ENCODE data around the gene PDIA2.

- TF ChIP-seq, protein P1, sequence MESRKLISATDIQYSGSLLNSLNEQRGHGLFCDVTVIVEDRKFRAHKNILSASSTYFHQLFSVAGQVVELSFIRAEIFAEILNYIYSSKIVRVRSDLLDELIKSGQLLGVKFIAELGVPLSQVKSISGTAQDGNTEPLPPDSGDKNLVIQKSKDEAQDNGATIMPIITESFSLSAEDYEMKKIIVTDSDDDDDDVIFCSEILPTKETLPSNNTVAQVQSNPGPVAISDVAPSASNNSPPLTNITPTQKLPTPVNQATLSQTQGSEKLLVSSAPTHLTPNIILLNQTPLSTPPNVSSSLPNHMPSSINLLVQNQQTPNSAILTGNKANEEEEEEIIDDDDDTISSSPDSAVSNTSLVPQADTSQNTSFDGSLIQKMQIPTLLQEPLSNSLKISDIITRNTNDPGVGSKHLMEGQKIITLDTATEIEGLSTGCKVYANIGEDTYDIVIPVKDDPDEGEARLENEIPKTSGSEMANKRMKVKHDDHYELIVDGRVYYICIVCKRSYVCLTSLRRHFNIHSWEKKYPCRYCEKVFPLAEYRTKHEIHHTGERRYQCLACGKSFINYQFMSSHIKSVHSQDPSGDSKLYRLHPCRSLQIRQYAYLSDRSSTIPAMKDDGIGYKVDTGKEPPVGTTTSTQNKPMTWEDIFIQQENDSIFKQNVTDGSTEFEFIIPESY (IDR thresholded peaks at IDR 0.05) = no peak
- TF ChIP-seq, protein P2, sequence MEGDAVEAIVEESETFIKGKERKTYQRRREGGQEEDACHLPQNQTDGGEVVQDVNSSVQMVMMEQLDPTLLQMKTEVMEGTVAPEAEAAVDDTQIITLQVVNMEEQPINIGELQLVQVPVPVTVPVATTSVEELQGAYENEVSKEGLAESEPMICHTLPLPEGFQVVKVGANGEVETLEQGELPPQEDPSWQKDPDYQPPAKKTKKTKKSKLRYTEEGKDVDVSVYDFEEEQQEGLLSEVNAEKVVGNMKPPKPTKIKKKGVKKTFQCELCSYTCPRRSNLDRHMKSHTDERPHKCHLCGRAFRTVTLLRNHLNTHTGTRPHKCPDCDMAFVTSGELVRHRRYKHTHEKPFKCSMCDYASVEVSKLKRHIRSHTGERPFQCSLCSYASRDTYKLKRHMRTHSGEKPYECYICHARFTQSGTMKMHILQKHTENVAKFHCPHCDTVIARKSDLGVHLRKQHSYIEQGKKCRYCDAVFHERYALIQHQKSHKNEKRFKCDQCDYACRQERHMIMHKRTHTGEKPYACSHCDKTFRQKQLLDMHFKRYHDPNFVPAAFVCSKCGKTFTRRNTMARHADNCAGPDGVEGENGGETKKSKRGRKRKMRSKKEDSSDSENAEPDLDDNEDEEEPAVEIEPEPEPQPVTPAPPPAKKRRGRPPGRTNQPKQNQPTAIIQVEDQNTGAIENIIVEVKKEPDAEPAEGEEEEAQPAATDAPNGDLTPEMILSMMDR (IDR thresholded peaks at IDR 0.05; ENCODE audit: low read depth, low read length, missing input control) = no peak
- TF ChIP-seq REST (IDR thresholded peaks at IDR 0.05) (no peak), NR2F2 (IDR thresholded peaks at IDR 0.05) (no peak), JUND (IDR thresholded peaks at IDR 0.05) (no peak), EGR1 (IDR thresholded peaks at IDR 0.05; ENCODE audit: low read depth in 2 of 2) (no peak), RXRA (IDR thresholded peaks at IDR 0.05) (no peak), YY1 (IDR thresholded peaks at IDR 0.05) (no peak), MAX (IDR thresholded peaks at IDR 0.05) (no peak), RAD21 (IDR thresholded peaks at IDR 0.05) (no peak), TAF1 (conservative IDR thresholded peaks at IDR 0.05) (no peak)
Measured at GRCh38 chr16:284204-285120, 1.5 kb downstream of the PDIA2 start.
